ENCODE measurements around the gene UNC5B.

DNA sequence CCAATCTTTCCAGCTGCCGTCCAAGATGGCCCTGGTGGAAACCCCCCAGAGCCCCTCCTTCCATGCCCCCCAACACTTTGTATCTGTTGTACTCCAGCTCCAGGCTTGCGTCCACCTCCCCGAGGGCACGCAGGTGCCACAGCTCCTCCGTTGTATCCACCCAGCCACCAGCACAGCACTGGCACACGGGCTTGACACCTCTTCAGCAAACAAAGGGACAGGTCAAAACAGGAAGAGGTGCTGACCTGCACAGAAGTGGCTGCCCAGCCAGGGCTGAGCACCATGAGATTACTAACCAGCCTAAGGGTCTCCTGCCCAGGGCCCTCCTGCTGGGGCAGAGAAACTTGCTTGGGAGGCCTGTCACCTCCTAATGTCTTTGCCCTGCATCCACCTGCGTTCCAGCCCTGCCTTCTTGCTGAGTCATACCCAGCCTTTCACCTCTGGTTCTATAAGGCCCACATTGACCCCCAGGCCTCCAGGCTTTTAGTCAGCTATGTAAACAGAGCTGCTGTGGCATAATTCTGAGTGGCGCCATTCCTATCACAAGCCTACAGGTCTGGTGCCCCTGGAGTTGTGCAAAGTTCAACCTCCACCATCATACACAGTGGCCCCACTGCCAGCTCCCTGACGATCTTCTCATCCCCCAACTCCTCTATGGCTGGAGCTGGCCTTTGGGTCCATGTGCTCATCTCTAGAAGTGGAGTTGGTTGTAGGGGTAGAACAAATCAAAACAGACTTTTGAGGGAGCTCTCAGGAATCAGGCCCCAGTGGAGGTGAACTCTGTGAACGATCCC is 127.6 kb downstream of the UNC5B start:
- TF ChIP-seq, protein P1, sequence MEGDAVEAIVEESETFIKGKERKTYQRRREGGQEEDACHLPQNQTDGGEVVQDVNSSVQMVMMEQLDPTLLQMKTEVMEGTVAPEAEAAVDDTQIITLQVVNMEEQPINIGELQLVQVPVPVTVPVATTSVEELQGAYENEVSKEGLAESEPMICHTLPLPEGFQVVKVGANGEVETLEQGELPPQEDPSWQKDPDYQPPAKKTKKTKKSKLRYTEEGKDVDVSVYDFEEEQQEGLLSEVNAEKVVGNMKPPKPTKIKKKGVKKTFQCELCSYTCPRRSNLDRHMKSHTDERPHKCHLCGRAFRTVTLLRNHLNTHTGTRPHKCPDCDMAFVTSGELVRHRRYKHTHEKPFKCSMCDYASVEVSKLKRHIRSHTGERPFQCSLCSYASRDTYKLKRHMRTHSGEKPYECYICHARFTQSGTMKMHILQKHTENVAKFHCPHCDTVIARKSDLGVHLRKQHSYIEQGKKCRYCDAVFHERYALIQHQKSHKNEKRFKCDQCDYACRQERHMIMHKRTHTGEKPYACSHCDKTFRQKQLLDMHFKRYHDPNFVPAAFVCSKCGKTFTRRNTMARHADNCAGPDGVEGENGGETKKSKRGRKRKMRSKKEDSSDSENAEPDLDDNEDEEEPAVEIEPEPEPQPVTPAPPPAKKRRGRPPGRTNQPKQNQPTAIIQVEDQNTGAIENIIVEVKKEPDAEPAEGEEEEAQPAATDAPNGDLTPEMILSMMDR (IDR thresholded peaks at IDR 0.05; ENCODE audit: insufficient read depth, low read length) = no peak
- TF ChIP-seq POLR2AphosphoS5 (IDR thresholded peaks at IDR 0.05; ENCODE audit: low read depth) = no peak
